Fibroblast of villous mesenchyme (primary cell): ENCODE data around the gene ASIC2. TPM values are rescaled to one million over a fixed set of nuclear protein-coding genes. Genes with fewer than 3 reads are reported as not detected.

Experiments used
- DNase-seq: peaks from one replicate; pipeline ENCODE4 v3.0.0-alpha.2; 2010; ENCODE audit warnings: low read depth
- H3K4me3 ChIP-seq: 2 replicates; pipeline ENCODE4 v1.5.1; 2011; ENCODE audit warnings: low read depth, mild to moderate bottlenecking, low read length
- total RNA-seq: library from RNA; depleted of rRNA; stranded (reverse); fragments of >200 nt; gene quantifications from 2 replicates; pipeline ENCODE4 v1.2.3, GENCODE V29; 2012
- TF ChIP-seq, protein P1 (sequence below): IDR thresholded peaks from 2 replicates; pipeline ENCODE4 v1.5.1; 2012; ENCODE audit warnings: low read depth, mild to moderate bottlenecking, low read length; ENCODE audit not compliant: insufficient read depth

Gene ASIC2
- total RNA-seq, 1 donor = not detected

GRCh38 chr17:33229028-33229427 is 64.1 kb downstream of the ASIC2 start:
- no peak for DNase-seq
- H3K4me3 ChIP-seq = no peak overlapping the region
- TF ChIP-seq, protein P1, sequence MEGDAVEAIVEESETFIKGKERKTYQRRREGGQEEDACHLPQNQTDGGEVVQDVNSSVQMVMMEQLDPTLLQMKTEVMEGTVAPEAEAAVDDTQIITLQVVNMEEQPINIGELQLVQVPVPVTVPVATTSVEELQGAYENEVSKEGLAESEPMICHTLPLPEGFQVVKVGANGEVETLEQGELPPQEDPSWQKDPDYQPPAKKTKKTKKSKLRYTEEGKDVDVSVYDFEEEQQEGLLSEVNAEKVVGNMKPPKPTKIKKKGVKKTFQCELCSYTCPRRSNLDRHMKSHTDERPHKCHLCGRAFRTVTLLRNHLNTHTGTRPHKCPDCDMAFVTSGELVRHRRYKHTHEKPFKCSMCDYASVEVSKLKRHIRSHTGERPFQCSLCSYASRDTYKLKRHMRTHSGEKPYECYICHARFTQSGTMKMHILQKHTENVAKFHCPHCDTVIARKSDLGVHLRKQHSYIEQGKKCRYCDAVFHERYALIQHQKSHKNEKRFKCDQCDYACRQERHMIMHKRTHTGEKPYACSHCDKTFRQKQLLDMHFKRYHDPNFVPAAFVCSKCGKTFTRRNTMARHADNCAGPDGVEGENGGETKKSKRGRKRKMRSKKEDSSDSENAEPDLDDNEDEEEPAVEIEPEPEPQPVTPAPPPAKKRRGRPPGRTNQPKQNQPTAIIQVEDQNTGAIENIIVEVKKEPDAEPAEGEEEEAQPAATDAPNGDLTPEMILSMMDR = no peak

DNA sequence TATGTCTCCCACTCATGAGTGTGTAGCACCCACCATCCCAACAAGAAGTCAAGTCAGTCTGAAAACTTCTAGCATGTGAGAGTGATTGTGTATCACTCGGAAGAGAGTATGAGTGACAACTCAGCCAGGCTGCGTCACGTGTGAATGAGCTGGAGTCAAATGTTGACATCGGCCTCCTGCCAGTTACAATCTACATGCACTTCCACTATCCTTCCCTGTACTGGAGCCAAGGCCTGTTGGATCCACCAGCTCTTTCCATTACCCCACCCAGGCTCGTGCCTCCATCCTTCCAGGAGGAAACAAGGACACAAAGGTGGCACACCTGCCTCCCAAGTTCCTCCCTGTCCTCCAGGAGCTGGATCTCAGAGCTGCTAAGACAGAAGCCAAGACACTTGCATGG is 64.5 kb downstream of the ASIC2 start:
- TF ChIP-seq, protein P1 = no peak
- no peak overlapping the region for H3K4me3 ChIP-seq
- DNase-seq = no peak

GRCh38 chr17:33227911-33228310 is 65.2 kb downstream of the ASIC2 start:
- TF ChIP-seq, protein P1 = no peak
- H3K4me3 ChIP-seq = no peak overlapping the region
- no peak for DNase-seq

DNA sequence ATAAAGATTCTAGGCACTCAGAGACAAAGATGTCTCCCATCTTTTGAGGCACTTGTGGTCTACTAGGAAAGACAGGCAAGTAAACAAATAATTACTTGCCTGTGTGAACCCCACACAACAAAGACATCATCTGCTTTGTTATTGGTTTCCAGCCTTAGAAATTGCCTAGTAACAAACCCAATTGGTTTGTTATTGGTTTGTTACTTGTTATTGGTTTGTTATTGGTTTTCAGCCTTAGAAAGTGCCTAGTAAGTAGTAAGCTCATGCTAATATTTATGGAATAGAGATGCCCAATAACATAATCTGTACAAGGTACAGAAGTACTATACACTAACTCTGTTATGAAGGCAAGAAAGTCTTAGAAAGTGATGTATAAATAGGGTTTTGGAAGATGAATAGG is 67.1 kb downstream of the ASIC2 start:
- no peak overlapping the region for H3K4me3 ChIP-seq
- TF ChIP-seq, protein P1 = no peak
- DNase-seq = no peak

DNA sequence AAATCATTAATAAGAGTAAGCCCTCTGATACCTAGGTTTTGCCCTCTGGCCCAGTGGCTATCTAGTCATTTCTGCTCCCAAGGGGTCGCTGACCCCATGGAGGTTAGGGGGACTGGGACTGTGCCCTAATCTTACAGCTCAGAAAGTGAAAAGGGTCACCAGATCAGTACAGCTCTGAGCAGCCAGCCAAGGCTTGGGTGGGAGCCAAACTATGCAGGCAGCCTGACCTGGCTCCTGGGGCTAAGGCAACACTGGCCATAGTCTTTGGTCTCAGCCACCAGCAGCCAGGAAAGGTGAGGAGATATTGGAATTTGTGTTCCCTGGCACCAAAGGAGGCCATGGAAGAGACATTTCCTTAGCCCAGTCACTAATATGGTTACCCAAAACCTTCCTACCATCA is 67.6 kb downstream of the ASIC2 start:
- no peak for DNase-seq
- no peak overlapping the region for H3K4me3 ChIP-seq
- TF ChIP-seq, protein P1 = no peak

- TF ChIP-seq, protein P1 = no peak
- no peak overlapping the region for H3K4me3 ChIP-seq
- no peak for DNase-seq
These were observed 73.1 kb downstream of the ASIC2 start for GRCh38 chr17:33220036-33220435.
